GM12874 (cell line): ENCODE measurements around the gene CCDC120.

ENCODE experiments used
- TF ChIP-seq, protein P1 (sequence below): IDR thresholded peaks from 2 replicates; pipeline ENCODE4 v1.5.1; 2011; ENCODE audit warnings: low read depth, mild to moderate bottlenecking, control low read depth, low read length, moderate library complexity; ENCODE audit not compliant: insufficient read depth

CCDC120 gene

DNA sequence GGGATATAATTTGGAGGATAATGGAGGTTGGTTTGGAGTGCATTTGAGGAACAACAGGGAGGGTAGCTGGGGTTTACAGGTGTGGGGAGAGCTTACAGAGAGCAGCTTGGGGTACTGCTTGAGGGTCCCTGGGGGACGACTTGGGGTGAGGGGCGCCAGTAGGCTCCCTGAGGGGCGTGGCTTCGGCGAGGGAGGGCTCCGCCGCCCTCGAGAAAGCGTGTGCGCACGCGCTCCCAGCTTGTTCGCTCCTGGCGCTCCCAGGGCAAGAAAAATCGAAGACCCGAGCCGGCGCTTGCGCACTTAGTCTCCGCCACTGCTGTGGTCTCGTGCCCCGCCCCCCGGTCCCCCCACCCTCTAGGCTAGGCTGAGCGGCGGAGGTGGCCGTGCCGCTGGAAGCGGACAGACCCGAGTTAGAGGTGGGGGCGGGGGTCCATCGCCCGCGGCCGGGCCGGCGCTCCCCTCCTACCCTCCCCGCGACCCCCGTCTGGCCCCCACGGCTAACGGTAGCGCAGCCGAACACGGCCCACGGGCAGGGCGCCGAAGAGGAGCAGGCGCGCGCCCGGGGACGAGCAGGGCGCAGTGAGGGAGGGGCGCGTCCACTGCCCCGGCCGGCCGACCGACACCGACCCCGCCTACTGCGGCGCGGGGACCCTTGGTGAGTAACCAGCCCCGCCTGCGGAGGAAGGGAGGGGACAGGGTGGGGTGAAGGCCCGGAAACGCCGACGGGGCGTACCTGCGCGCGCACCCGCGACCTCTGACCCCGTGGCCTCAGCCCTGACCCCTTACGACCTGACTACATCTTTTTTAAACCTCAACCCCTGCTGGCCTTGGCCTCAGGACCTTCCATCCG lies 5.4 kb upstream of the CCDC120 start:
- TF ChIP-seq, protein P1, sequence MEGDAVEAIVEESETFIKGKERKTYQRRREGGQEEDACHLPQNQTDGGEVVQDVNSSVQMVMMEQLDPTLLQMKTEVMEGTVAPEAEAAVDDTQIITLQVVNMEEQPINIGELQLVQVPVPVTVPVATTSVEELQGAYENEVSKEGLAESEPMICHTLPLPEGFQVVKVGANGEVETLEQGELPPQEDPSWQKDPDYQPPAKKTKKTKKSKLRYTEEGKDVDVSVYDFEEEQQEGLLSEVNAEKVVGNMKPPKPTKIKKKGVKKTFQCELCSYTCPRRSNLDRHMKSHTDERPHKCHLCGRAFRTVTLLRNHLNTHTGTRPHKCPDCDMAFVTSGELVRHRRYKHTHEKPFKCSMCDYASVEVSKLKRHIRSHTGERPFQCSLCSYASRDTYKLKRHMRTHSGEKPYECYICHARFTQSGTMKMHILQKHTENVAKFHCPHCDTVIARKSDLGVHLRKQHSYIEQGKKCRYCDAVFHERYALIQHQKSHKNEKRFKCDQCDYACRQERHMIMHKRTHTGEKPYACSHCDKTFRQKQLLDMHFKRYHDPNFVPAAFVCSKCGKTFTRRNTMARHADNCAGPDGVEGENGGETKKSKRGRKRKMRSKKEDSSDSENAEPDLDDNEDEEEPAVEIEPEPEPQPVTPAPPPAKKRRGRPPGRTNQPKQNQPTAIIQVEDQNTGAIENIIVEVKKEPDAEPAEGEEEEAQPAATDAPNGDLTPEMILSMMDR = no peak

DNA sequence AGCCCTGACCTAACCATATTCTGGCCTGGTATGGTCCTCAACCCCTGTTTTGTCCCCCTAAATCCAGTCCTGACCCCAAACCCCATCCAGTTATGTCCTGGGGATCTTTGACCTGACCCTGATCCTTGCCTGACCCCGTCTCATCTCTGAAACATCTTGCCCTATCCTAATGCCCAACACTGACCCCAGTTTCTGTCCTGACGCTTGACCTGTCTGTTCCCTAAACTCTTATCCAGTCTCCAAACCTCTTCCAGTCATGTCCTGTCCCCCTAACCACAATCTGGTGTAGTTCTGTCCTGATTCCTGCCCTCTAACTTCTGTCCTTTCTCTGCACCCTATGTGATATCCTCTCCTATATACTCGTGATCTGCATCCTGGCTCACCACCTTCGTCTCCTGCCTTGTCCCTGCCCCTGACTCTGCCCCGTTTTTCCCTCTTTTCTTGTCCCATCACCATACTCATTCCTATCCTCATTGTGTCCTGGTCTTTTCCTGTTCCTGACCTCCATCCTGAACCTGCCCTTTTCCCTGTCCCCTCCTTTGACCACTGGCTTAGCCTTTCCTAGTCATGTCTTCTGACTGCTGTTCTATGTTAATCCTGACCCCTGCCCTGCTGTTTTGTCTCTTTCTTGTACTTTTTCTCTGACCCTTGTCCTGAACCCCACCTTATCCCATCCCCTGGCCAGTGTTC lies 4.6 kb upstream of the CCDC120 start:
- TF ChIP-seq, protein P1 = no peak

DNA sequence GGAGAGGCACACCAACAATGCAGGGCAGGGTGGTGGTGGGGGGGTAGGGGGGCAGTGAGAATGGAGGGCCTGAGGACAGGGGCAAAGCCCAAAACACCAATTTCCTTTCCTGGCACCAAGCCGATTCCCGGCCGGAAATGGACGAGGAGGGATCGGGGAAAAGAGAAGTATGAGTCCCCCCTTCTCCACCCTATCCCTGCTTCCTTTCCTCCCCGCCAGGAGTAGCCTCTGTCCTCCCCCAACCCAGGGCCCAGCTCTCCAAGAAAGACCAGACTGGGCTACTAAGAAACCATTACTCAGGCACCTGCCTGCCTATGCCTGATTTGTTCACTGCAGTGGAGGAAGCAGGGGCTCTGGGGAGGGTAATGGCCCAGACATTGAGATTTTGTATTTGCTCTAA lies 402 bp downstream of the CCDC120 start:
- TF ChIP-seq, protein P1 = no peak

DNA sequence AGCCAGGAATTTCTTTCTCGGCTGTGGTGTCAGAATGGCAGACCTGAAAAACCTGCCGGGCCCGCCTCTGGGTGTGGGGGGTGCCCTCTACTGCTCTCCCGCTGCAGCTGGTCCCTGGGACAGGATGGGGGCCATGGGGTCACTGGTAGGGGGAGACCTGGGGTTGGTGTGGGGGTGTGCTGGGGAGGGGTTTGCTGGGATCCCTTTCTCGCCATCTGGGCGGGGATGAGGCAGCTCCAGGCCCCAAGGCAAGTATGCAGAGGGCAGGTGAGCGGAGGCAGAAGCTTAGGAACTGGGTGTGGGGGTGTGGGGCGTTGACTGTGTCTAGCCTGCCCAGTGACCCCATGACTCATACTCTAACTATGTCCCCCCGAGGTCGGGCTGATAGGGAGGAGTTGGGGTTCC lies 884 bp downstream of the CCDC120 start:
- TF ChIP-seq, protein P1 = no peak

DNA sequence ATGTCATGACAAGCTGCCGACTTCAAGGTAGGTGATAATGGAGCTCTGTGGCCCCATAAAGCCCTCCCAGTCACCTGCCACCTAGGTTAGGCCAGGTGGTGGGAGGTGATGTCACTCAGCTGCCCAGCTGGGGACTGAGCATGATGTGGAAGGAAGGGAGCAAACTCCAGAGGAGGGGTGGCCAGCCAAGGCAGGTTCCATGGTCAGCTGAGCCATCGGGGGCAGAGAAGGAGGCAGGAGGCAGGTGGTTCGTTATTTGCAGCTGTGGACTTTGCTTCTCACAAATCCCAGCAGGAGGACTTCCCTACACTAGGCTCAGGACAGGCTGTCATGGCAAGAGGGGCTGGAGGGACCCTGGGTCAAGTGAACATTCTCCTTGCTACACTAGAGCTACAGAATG lies 2.1 kb downstream of the CCDC120 start:
- TF ChIP-seq, protein P1 = no peak

DNA sequence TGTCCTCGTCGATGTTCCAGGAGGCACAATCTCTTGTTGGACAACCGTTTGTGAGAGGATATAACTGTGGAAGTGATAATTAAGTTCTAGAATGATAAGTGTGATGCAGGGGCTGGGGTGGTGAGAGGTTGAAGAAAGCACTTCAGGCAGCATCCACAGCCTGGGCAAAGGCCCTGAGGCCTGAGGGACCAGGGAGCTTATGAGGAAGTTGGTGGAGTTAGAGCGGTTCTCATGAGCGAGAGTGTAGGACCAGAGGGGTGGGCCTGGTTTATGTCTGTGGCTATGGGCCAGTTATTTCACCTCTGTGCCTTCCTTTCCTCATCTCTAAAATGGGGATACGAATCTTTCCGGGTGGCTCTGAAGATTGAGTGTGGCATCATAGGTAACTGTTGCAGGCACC lies 2.7 kb downstream of the CCDC120 start:
- TF ChIP-seq, protein P1 = no peak

DNA sequence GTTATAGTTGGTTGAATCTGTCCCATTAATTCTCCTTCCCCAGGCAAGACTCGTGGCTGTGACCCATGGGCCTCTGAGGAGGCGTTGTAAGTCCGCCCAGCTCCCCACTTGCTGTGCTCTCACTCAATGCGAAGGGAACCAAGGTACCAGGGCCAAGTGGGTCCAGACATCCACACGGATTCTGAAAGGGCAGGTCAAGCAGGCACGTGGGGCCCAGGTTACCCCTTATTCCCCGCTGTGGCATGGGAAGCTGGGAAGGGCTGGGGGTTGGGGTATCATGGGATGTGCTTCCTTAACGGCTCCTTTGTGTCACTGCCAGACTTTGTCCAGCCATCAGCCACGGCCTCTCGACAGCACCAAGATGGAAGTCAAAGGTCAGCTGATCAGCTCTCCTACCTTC lies 3.1 kb downstream of the CCDC120 start:
- TF ChIP-seq, protein P1 = no peak
